ACC112 (cell line): ENCODE results near the gene SEMA7A.
A peak's percentile ranks its signal among the peaks of the same experiment; 100 is the strongest.

ENCODE experiments used
- H2AFZ ChIP-seq: fragments of 200-600 bp; sonication (generic); one replicate; pipeline ENCODE4 v1.6.0; 2017; ENCODE audit warnings: antibody characterized with exemption, low read length; ENCODE audit not compliant: unreplicated experiment
- H3K27ac ChIP-seq: fragments of 200-600 bp; sonication (generic); 2 replicates; pipeline ENCODE4 v1.5.1; 2014; ENCODE audit warnings: low read depth, mild to moderate bottlenecking, antibody characterized with exemption, low read length, moderate library complexity
- H3K27me3 ChIP-seq: fragments of 200-600 bp; sonication (generic); 2 replicates; pipeline ENCODE4 v1.6.1; 2014; ENCODE audit warnings: mild to moderate bottlenecking, antibody characterized with exemption, low read length, moderate library complexity, mixed read lengths; ENCODE audit not compliant: insufficient read depth
- H3K36me3 ChIP-seq: fragments of 200-600 bp; sonication (generic); 2 replicates; pipeline ENCODE4 v1.6.1; 2016; ENCODE audit warnings: mild to moderate bottlenecking, antibody characterized with exemption, low read length, moderate library complexity, mixed read lengths; ENCODE audit not compliant: insufficient read depth
- H3K4me1 ChIP-seq: fragments of 200-600 bp; sonication (generic); one replicate; pipeline ENCODE4 v1.6.1; 2016; ENCODE audit warnings: low read length, mixed read lengths; ENCODE audit not compliant: insufficient read depth, unreplicated experiment, control insufficient read depth
- H3K4me3 ChIP-seq: fragments of 200-600 bp; sonication (generic); 2 replicates; pipeline ENCODE4 v1.5.1; 2014; ENCODE audit warnings: mild to moderate bottlenecking, low read depth, low read length
- H3K79me2 ChIP-seq: fragments of 200-600 bp; sonication (generic); one replicate; pipeline ENCODE4 v1.6.0; 2016; ENCODE audit warnings: low read length; ENCODE audit not compliant: control insufficient read depth, unreplicated experiment, insufficient read depth

The SEMA7A gene

GRCh38 chr15:74428970-74429780, 4.6 kb downstream of the SEMA7A start:
- Histone ChIP-seq H3K79me2 (peaks cover 97% of the 10 kb centered on the region), H3K4me1 (peaks cover 55% of the 10 kb centered on the region), H3K4me3 (no peak overlapping the region), H3K36me3 (no peaks in the 10 kb centered on the region), H3K27ac (no peak overlapping the region), H2AFZ (no peak overlapping the region), H3K27me3 (no peaks in the 10 kb centered on the region)

DNA sequence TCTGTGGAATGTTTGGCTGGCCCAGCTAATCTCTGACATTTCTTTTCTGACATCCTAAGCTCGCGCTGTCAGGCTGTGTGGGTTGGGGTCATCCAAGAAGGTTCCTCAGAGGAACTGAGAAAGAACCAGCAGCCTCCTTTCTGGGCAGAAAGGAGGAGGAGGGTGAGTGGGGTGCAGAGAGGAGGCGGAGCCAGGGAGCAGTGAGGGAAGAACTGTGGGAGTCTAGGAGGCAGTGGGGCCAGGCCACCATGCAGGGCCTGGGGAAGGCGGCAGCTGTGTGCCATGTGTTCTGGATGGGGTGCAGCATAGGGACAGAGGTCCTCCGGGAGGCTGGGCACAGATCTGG, 5.3 kb downstream of the SEMA7A start:
- H3K4me3 ChIP-seq = no peak overlapping the region
- peaks cover 99% of the 10 kb centered on the region for H3K79me2 ChIP-seq
- H3K4me1 ChIP-seq = peaks cover 59% of the 10 kb centered on the region
- H2AFZ ChIP-seq = no peak overlapping the region
- H3K27me3 ChIP-seq = no peaks in the 10 kb centered on the region
- no peaks in the 10 kb centered on the region for H3K36me3 ChIP-seq
- no peak overlapping the region for H3K27ac ChIP-seq

DNA sequence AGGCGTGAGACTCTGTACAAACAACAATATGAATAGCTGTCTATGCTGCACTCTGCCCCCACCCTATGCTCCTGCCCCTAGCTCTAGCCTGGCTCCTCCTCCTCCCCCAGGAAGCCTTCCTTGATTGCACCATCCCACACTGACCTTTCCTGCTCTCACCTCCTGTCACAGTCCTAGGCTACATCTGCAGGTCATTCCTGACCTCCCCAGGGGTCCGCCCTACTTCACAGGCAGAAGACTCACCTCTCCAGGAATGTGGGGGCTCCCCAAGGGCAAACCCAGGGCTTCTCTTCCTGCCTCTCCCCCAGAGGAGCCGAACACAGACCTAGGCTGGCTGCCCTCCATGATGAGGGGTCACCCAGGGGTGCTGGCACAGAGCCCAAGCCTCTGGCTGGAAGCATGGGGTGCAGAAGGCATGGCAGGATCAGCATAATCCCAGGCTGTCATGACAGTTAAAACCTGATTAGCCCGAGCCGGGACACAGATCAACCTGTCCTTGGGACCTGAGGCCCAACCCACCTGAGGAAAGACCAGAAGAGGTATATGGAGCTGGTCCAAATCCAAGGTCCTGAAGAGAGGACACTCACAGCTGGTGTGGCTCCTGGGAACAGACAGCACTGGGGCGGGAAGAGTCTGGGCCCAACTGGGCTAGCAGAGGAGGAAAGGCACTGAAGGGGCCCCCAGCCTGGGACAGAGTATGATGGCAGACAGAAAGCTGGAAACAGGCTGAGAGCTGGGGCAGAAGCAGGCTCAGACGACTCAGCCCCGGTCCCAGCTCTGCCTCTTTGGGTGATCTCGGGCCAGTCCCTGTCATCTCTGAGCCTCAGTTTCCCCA, 5.9 kb downstream of the SEMA7A start:
- H3K27me3 ChIP-seq = no peaks in the 10 kb centered on the region
- no peak overlapping the region for H3K4me3 ChIP-seq
- H3K79me2 ChIP-seq = peaks cover 97% of the 10 kb centered on the region
- no peak overlapping the region for H2AFZ ChIP-seq
- H3K4me1 ChIP-seq = peaks cover 65% of the 10 kb centered on the region
- no peaks in the 10 kb centered on the region for H3K36me3 ChIP-seq
- H3K27ac ChIP-seq = no peak overlapping the region

DNA sequence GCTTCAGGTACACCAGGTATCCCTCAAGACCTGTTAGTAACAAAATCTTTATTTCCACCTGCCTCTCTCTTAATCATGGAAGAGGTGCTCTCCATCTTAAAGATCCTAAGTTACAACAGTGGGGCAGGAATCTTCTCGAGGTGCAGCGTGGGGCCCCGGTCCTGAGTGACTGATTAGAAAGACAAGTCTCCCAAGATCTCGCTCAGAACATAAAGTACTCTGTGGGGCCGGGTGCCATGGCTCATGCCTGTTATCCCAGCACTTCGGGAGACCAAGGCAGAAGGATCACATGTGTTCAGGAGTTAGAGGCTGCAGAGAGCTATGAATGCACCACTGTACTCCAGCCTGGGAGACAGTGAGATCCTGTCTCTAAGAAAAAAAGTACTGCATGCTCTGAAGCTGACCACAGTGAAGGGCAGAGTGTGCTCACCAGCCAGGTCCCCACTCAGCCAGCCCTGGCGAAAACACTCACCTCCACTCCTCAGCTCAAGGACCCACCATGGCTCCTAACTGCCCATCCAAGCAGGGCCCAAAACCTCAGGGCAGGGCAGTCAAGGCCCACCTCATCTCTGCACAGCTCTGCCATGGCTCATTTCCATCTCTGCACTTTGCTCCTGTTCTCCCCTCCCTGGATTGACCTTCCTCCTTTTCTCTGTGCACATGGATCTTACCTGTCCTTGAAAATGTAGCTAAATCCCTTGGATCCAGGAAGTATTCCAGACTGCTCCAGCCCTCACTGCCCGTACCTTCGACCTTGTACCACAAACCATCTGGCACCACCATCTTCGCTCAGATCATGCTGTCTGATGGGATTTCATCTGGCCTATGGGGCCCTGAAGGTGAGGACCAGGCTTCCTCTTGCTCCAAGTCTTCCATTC, 7.1 kb downstream of the SEMA7A start:
- no peak overlapping the region for H2AFZ ChIP-seq
- peaks cover 72% of the 10 kb centered on the region for H3K4me1 ChIP-seq
- H3K27ac ChIP-seq = no peak overlapping the region
- H3K4me3 ChIP-seq = no peak overlapping the region
- H3K36me3 ChIP-seq = no peaks in the 10 kb centered on the region
- H3K79me2 ChIP-seq = peaks cover 97% of the 10 kb centered on the region
- no peaks in the 10 kb centered on the region for H3K27me3 ChIP-seq

DNA sequence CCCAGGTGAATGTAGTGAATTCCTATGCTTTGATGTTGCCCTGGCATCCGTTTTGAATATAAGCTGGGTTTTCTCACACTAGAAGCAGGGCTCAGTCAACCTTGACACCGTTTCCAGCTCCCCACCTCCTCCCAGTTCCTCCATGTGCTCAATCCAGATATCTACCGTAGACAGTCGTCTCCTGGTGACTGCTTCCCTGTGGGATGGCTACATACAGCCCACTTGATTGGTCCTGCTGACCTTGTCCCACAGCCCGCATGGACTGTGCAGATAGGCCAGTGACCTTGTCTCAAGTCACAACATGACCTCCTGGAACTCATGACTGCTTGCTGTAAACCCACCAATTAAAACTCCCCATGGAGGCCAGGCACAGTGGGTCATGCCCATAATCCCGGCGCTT, 8.1 kb downstream of the SEMA7A start:
- H3K4me1 ChIP-seq = peaks cover 72% of the 10 kb centered on the region

GRCh38 chr15:74424901-74425528, 8.7 kb downstream of the SEMA7A start:
- Histone ChIP-seq H3K79me2 (peaks cover 97% of the 10 kb centered on the region), H3K4me1 (peaks cover 72% of the 10 kb centered on the region), H3K36me3 (no peaks in the 10 kb centered on the region), H3K27ac (0 out of 2 replicates have a peak overlapping the region, but pooled peaks have one; percentile 61), H3K27me3 (no peaks in the 10 kb centered on the region), H2AFZ (no peak overlapping the region), H3K4me3 (no peak overlapping the region)

More for the DNA sequence above, 8.1 kb downstream of the SEMA7A start:
- H2AFZ ChIP-seq = no peak overlapping the region
- H3K79me2 ChIP-seq = peaks cover 97% of the 10 kb centered on the region
- no peaks in the 10 kb centered on the region for H3K36me3 ChIP-seq
- no peak overlapping the region for H3K4me3 ChIP-seq
- H3K27ac ChIP-seq = no peak overlapping the region
- H3K27me3 ChIP-seq = no peaks in the 10 kb centered on the region

DNA sequence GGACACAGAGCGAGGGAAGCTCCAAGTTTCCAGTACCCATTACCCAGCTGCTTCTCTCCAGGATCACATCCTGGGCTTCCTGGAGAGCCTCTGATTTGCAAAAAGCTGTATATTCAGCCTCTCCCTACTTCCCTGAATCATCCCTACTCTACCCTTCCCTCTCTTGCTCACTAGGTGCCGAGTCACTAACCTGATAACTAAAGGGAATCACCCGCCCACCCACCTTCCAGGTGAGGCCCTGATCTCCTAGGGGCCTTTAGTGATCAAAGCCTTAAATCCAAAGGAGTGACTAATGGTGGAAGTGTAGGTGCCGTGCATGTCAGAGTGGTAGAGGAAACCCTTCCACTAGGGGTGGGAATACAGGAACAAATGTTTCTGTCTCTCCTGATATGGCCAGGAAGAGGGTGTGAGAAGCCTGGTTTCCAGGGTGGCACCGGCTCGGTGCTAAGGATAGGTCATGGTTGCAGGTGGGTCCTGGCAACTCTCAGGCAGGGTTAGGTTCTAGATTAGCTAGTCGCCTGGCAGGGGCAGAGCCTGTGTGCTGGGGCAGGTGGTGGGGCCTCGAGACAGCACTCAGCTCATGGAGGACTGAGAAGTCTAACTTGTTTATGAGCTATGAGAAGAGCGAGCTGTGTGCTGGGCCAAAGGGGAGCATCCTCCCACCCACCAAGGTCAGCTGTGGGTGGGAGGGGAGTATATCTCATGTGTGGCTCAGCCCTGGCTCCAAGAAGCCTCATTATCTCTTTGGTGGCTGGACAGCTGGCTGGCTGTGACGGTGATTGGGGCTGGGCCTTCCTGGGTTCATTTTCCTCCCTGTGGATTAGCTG, 10.1 kb downstream of the SEMA7A start:
- Histone ChIP-seq H3K36me3 (no peaks in the 10 kb centered on the region), H3K4me3 (no peak overlapping the region), H3K27ac (peak overlapping the region; percentile 61), H3K79me2 (peaks cover 97% of the 10 kb centered on the region), H2AFZ (no peak overlapping the region), H3K4me1 (peaks cover 77% of the 10 kb centered on the region), H3K27me3 (no peaks in the 10 kb centered on the region)

DNA sequence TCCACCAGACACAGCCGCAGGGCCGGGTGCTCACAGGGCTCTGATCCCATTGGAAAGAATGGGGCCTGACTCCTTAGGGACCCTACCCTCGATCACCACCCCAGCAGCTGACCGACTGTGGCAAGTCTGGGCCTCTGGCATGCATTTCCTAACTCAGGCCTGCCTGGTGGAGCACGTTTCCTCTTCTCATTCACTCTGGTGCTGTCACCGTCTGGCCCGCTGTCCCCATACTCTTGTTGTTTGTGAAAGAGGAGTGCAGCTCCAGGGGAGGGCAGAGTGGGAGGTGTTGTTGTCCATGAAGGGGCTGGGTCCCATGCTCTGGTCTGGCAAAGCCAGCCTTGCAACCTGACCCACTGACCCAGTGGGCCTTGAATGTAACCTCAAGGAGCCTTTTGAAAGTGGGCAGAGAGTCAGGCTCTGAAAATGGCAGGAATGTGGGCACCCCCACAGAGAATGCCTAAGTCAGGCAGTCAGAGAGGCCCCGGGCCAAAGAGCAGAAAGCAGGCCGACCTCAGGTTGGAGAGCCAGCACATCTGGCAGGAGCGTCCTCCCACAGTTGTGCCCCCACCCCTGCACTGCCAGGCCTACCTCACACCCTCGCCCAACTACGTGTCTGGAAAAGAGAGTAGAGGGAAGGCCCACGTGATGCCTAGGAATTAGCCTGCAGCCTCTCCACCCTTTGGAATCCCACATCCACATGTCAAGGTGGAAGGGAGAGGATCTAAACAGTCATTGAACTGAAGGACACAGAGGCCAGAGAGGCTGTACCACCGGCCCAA, 10.9 kb downstream of the SEMA7A start:
- H3K36me3 ChIP-seq = no peaks in the 10 kb centered on the region
- H3K27ac ChIP-seq = peak overlapping the region; percentile 61
- no peaks in the 10 kb centered on the region for H3K27me3 ChIP-seq
- no peak overlapping the region for H2AFZ ChIP-seq
- H3K79me2 ChIP-seq = peaks cover 97% of the 10 kb centered on the region
- peaks cover 78% of the 10 kb centered on the region for H3K4me1 ChIP-seq
- H3K4me3 ChIP-seq = 0 out of 2 replicates have a peak overlapping the region, but pooled peaks have one; percentile 1

DNA sequence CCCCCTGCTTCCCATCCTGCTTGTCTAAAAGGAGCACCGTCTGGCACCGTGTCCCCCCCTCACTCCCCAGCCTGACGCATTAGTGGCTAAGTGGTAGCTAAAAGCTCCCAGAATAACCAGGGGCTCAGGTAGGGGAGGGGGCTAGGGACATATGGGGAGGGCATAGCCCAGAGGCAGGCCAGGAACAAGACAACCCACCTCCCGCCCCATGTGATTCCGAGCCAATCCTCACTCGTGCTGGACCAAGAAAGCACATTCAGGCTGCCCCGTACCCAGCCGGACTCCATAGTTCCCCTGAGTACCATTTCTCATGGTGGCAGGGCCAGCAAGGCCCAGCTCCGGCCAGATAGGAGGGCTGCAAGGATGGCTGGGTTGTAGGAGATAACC, 11.5 kb downstream of the SEMA7A start:
- Histone ChIP-seq H3K36me3 (no peaks in the 10 kb centered on the region), H3K4me1 (peaks cover 81% of the 10 kb centered on the region), H3K79me2 (peaks cover 96% of the 10 kb centered on the region), H3K27me3 (no peaks in the 10 kb centered on the region), H2AFZ (no peak overlapping the region), H3K27ac (peak overlapping the region; percentile 61), H3K4me3 (0 out of 2 replicates have a peak overlapping the region, but pooled peaks have one; percentile 1)
